Esophagus (tissue), 2 donors: ENCODE results near the gene ATP8A2. TPM values are rescaled to one million over a fixed set of nuclear protein-coding genes. Genes with fewer than 3 reads are reported as not detected.

Experiments used
- H3K27ac ChIP-seq, 2 donors: one replicate each; pipeline ENCODE4 v1.5.1; 2013; ENCODE audit warnings: low read depth in 2 of 2, mild to moderate bottlenecking in 2 of 2, inconsistent platforms in 1 of 2, low read length in 1 of 2, moderate library complexity in 1 of 2
- H3K27me3 ChIP-seq, 2 donors: one replicate each; pipeline ENCODE4 v1.6.1; 2013; ENCODE audit warnings: low read length in 2 of 2, control low read depth in 1 of 2, mild to moderate bottlenecking in 1 of 2; ENCODE audit not compliant: insufficient read depth in 2 of 2, control insufficient read depth in 1 of 2
- H3K36me3 ChIP-seq, 2 donors: one replicate each; pipeline ENCODE4 v1.6.1; 2013; ENCODE audit warnings: low read length in 1 of 2; ENCODE audit not compliant: control insufficient read depth in 2 of 2, insufficient read depth in 2 of 2
- H3K4me1 ChIP-seq, 2 donors: one replicate each; pipeline ENCODE4 v1.6.1; 2013; ENCODE audit warnings: low read length in 1 of 2; ENCODE audit not compliant: control insufficient read depth in 2 of 2, insufficient read depth in 2 of 2
- H3K4me3 ChIP-seq, 2 donors: one replicate each; pipeline ENCODE4 v1.5.1; 2013; ENCODE audit warnings: low read length in 2 of 2, mild to moderate bottlenecking in 2 of 2, low read depth in 1 of 2, moderate library complexity in 1 of 2
- H3K9me3 ChIP-seq, 2 donors: one replicate each; pipeline ENCODE4 v1.6.1; 2013; ENCODE audit warnings: mild to moderate bottlenecking in 2 of 2, low read depth in 1 of 2, low read length in 1 of 2, moderate library complexity in 1 of 2; ENCODE audit not compliant: control insufficient read depth in 2 of 2, insufficient read depth in 1 of 2
- WGBS, 2 donors: extraction: QIAGEN DNeasy Blood & Tissue Kit; methylation state at CpG; one replicate each; pipeline ENCODE4 v1.1.7; 2013; 5-methylcytosine and 5-hydroxymethylcytosine counted together
- polyA plus RNA-seq, 2 donors: library from polyadenylated mRNA; stranded (reverse); fragments of 200-250 nt; gene quantifications; one replicate each; pipeline ENCODE4 v1.2.3, GENCODE V29; 2013
- donor health status: healthy with polysubstance abuse.
- donor health status: Bipolar disorder and iron deficiency.

Gene ATP8A2
- polyA plus RNA-seq, 2 donors, result 0.01 TPM; not detected in 1

DNA sequence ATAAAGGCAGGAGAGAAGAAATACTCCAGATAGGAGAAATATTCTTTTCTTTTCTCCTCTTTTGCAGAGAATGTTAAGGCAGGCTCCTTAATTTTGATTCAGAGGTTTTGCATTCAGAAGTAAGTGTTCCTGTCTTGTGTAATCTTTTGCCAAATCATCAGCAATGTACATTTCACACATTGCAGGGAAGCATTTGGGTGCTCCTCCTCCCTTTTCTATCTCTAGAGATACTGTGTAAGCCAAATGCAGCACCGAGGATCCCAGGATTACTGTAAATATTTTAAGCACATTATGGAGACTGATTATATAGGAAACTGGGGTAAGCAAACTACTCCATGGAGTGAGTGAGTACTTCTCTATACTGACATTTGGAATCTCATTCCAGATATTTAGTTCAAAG is 7.2 kb downstream of the ATP8A2 start:
- WGBS, 2 donors, result 26 to 31% methylated on average over 1 of the region's 1 CpG
- peaks cover 0 to 3% of the 10 kb centered on the region in 2 donors for H3K9me3 ChIP-seq
- H3K4me1 ChIP-seq, result no peaks in the 10 kb centered on the region
- no peak overlapping the region for H3K27ac ChIP-seq
- H3K27me3 ChIP-seq, result peaks cover 2 to 3% of the 10 kb centered on the region in 2 donors
- no peaks in the 10 kb centered on the region for H3K36me3 ChIP-seq
- H3K4me3 ChIP-seq, result no peak overlapping the region

DNA sequence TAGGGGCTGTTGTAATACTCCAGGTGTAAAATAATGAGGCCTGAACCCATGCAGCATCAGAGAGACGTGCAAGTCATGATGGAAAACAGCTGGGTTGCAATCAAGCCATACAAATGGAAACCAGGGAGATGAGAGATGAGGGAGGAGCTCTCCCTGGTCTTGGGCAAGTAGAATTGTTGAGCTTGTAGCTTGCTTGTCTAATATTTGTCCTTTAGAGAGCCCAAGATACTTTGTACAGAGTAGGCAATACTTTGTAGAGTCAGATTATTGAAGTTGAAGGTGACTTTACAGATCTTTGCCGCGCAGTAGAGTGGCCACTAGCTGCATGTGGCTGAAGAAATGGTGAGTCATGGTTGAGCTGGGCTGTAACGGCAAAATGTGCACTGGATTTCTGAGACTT is 8.3 kb downstream of the ATP8A2 start:
- Histone ChIP-seq H3K36me3 (no peaks in the 10 kb centered on the region), H3K27me3 (peaks cover 0 to 3% of the 10 kb centered on the region in 2 donors), H3K9me3 (peaks cover 0 to 3% of the 10 kb centered on the region in 2 donors), H3K4me1 (no peaks in the 10 kb centered on the region), H3K27ac (no peak overlapping the region), H3K4me3 (no peak overlapping the region)
- 76 to 78% methylated on average over 4 of the region's 4 CpGs for WGBS, 2 donors

GRCh38 chr13:25380741-25381324 is 9.1 kb downstream of the ATP8A2 start:
- H3K4me3 ChIP-seq, result no peak overlapping the region
- H3K27me3 ChIP-seq, result peaks cover 0 to 3% of the 10 kb centered on the region in 2 donors
- 66 to 69% methylated on average over 7 of the region's 7 CpGs for WGBS, 2 donors
- no peak overlapping the region for H3K27ac ChIP-seq
- H3K9me3 ChIP-seq, result peaks cover 0 to 3% of the 10 kb centered on the region in 2 donors
- H3K36me3 ChIP-seq, result no peaks in the 10 kb centered on the region
- H3K4me1 ChIP-seq, result no peaks in the 10 kb centered on the region

GRCh38 chr13:25384758-25385410 is 13.1 kb downstream of the ATP8A2 start:
- no peaks in the 10 kb centered on the region for H3K4me1 ChIP-seq
- H3K4me3 ChIP-seq, result no peak overlapping the region
- 41 to 50% methylated on average over 4 of the region's 4 CpGs for WGBS, 2 donors
- no peak overlapping the region for H3K27ac ChIP-seq
- peaks cover 0 to 2% of the 10 kb centered on the region in 2 donors for H3K27me3 ChIP-seq
- no peaks in the 10 kb centered on the region for H3K36me3 ChIP-seq
- H3K9me3 ChIP-seq, result peaks cover 0 to 3% of the 10 kb centered on the region in 2 donors

GRCh38 chr13:25391932-25392331 is 20.2 kb downstream of the ATP8A2 start:
- no peak overlapping the region for H3K27ac ChIP-seq
- WGBS, 2 donors, result 44 to 65% methylated on average over 4 of the region's 4 CpGs
- H3K27me3 ChIP-seq, result no peaks in the 10 kb centered on the region
- H3K9me3 ChIP-seq, result no peaks in the 10 kb centered on the region
- H3K4me3 ChIP-seq, result no peak overlapping the region
- H3K36me3 ChIP-seq, result no peaks in the 10 kb centered on the region
- no peaks in the 10 kb centered on the region for H3K4me1 ChIP-seq

GRCh38 chr13:25394402-25395060 is 22.8 kb downstream of the ATP8A2 start:
- no peak overlapping the region for H3K4me3 ChIP-seq
- no peaks in the 10 kb centered on the region for H3K4me1 ChIP-seq
- WGBS, 2 donors, result 61 to 64% methylated on average over 4 of the region's 4 CpGs

GRCh38 chr13:25397763-25398162 is 26.0 kb downstream of the ATP8A2 start:
- H3K27me3 ChIP-seq, result no peaks in the 10 kb centered on the region
- no peak overlapping the region for H3K27ac ChIP-seq
- H3K36me3 ChIP-seq, result no peaks in the 10 kb centered on the region
- 64 to 75% methylated on average over 1 of the region's 1 CpG for WGBS, 2 donors
- H3K4me3 ChIP-seq, result no peak overlapping the region
- H3K9me3 ChIP-seq, result no peaks in the 10 kb centered on the region
- no peaks in the 10 kb centered on the region for H3K4me1 ChIP-seq

More at GRCh38 chr13:25394402-25395060, 22.8 kb downstream of the ATP8A2 start:
- Histone ChIP-seq H3K9me3 (no peaks in the 10 kb centered on the region), H3K27ac (no peak overlapping the region), H3K27me3 (no peaks in the 10 kb centered on the region), H3K36me3 (no peaks in the 10 kb centered on the region)

GRCh38 chr13:25400925-25401324 is 29.2 kb downstream of the ATP8A2 start:
- WGBS, 2 donors, result 76 to 78% methylated on average over 6 of the region's 6 CpGs
- Histone ChIP-seq H3K4me3 (no peak overlapping the region), H3K27ac (no peak overlapping the region), H3K27me3 (no peaks in the 10 kb centered on the region), H3K9me3 (no peaks in the 10 kb centered on the region), H3K4me1 (no peaks in the 10 kb centered on the region), H3K36me3 (no peaks in the 10 kb centered on the region)

DNA sequence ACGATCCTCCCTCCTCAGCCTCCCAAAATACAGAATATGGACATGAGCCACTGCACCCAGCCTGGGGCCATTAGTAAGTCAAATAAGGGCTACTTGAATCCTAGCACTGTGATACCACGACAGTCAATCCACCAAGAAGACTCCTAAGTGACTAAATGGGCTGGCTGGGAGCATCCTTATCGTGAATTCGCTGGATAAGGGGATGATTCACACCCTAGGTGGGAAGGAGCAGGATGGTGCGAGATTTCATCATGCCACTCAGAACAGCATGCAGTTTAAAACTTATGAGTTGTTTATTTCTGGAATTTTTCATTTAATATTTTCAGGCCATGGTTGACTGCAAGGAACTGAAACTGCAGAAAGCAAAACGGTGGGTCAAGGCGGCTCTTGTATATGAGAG is 30.2 kb downstream of the ATP8A2 start:
- 78 to 82% methylated on average over 7 of the region's 7 CpGs for WGBS, 2 donors
- Histone ChIP-seq H3K27ac (no peak overlapping the region), H3K4me1 (no peaks in the 10 kb centered on the region), H3K27me3 (no peaks in the 10 kb centered on the region), H3K9me3 (no peaks in the 10 kb centered on the region), H3K4me3 (no peak overlapping the region), H3K36me3 (no peaks in the 10 kb centered on the region)
